ENCODE measurements around the gene MT4.

Gene MT4

GRCh38 chr16:56584276-56584675 is 19.4 kb downstream of the MT4 start (continued):
- no peak for TF ChIP-seq ZNF423 (tag by site-specific recombination; IDR thresholded peaks at IDR 0.05)
- TF ChIP-seq ZNF366 (tag by site-specific recombination; conservative IDR thresholded peaks at IDR 0.05) = no peak
- TF ChIP-seq ZNF292 (tag by site-specific recombination; IDR thresholded peaks at IDR 0.05; ENCODE audit: borderline replicate concordance, low read depth) = no peak
- TF ChIP-seq HIC1 (tag by site-specific recombination; IDR thresholded peaks at IDR 0.05) = no peak

- TF ChIP-seq REPIN1 (tag by site-specific recombination; IDR thresholded peaks at IDR 0.05; ENCODE audit: low read depth) = no peak
- no peak for TF ChIP-seq ZNF600 (tag by site-specific recombination; IDR thresholded peaks at IDR 0.05)
- TF ChIP-seq ZBTB49 (tag by site-specific recombination; IDR thresholded peaks at IDR 0.05; ENCODE audit: low read depth) = no peak
- TF ChIP-seq ZNF341 (tag by site-specific recombination; IDR thresholded peaks at IDR 0.05; ENCODE audit: low read depth) = no peak
- no peak for TF ChIP-seq ATF2 (tag by site-specific recombination; IDR thresholded peaks at IDR 0.05; ENCODE audit: low read depth)
- no peak for TF ChIP-seq ZNF645 (tag by site-specific recombination; IDR thresholded peaks at IDR 0.05)
- no peak for TF ChIP-seq IKZF3 (tag by site-specific recombination; IDR thresholded peaks at IDR 0.05)
- TF ChIP-seq ZNF280D (tag by site-specific recombination; IDR thresholded peaks at IDR 0.05) = no peak
- no peak for TF ChIP-seq ZNF2 (tag by site-specific recombination; IDR thresholded peaks at IDR 0.05)
- TF ChIP-seq PBX3 (CRISPR knock-in tag; IDR thresholded peaks at IDR 0.05) = no peak
- no peak for TF ChIP-seq ZNF121 (tag by site-specific recombination; IDR thresholded peaks at IDR 0.05)
- no peak for TF ChIP-seq ZNF768 (tag by site-specific recombination; IDR thresholded peaks at IDR 0.05)
- Histone ChIP-seq H3K9me3 (ENCODE audit: control insufficient read depth, insufficient read depth, low read depth, low read length) (no peaks in the 10 kb centered on the region), H3K4me3 (ENCODE audit: low read depth, low read length) (no peak overlapping the region), H3K4me1 (ENCODE audit: control insufficient read depth, insufficient read depth, low read length) (no peaks in the 10 kb centered on the region), H3K27ac (ENCODE audit: extremely low read depth, low read depth, low read length) (no peak overlapping the region), H3K36me3 (ENCODE audit: control insufficient read depth in 2 of 2, insufficient read depth in 1 of 2, low read length in 2 of 2) (no peaks in the 10 kb centered on the region)
- ChIA-PET POLR2A (no interaction called here), CTCF (interaction anchor here (0.6 kb wide), 1 partner anchor 73 kb away, joined by 3 read pairs; no protein-coding TSS in a partner anchor)
These were observed 23.9 kb downstream of the MT4 start for GRCh38 chr16:56588781-56589140.
